AG09319 (cell line): Measurements from ENCODE around the gene GH2.

Experiments
- DNase-seq: peaks from one replicate; pipeline ENCODE4 v3.0.0-alpha.2; 2010; ENCODE audit warnings: low read depth; ENCODE audit errors: extremely low read depth
- CTCF ChIP-seq: IDR thresholded peaks from 2 replicates; pipeline ENCODE4 v1.5.1; 2011; ENCODE audit warnings: low read depth, mild to moderate bottlenecking, inconsistent platforms, low read length, moderate library complexity

GH2 gene

GRCh38 chr17:63833741-63834373 lies 47.9 kb downstream of the GH2 start:
- no peak for DNase-seq
- TF ChIP-seq CTCF = no peak

GRCh38 chr17:63833026-63833740 lies 48.6 kb downstream of the GH2 start:
- no peak for DNase-seq
- no peak for TF ChIP-seq CTCF

- DNase-seq = no peak
- TF ChIP-seq CTCF = no peak
These were observed 49.3 kb downstream of the GH2 start for GRCh38 chr17:63832455-63832854.

- DNase-seq = no peak
- no peak for TF ChIP-seq CTCF
These were observed 49.7 kb downstream of the GH2 start for GRCh38 chr17:63832014-63832413.

GRCh38 chr17:63831505-63831904 lies 50.2 kb downstream of the GH2 start:
- no peak for TF ChIP-seq CTCF
- no peak for DNase-seq

- DNase-seq = no peak
These were observed 50.7 kb downstream of the GH2 start for GRCh38 chr17:63830904-63831491.

More at GRCh38 chr17:63830904-63831491, 50.7 kb downstream of the GH2 start:
- no peak for TF ChIP-seq CTCF
